ENCODE measurements around the gene SNX9. TPM values are rescaled to one million over a fixed set of nuclear protein-coding genes. Genes with fewer than 3 reads are reported as not detected.

Gene SNX9
- total RNA-seq, 1 experiment from 2014 or later = 31.3 TPM

DNA sequence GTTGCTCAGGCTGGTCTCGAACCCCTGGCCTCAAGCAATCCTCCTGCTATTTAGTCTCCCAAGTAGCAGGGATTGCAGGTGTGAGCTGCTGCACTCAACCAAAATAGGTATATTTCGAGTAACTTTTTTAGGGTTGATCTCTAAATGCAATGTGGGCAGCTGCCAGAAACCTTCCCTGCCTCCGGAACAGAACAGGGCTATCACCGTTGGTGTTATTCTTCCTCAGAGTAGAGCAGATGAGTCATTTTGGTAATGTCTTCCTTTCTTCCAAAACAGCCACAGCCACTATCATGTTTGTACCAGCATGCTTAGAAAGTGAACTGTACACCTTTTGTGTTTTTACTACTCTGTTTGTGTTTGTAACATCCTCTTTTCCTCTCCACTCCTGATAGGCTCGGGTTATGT lies 44.1 kb downstream of the SNX9 start:
- Histone ChIP-seq H3K56ac (ENCODE audit: insufficient read length, low read depth, low read length) (no peak overlapping the region), H3K23ac (ENCODE audit: insufficient read length, low read depth, low read length) (no peak overlapping the region), H2BK12ac (ENCODE audit: insufficient read length, low read depth, low read length) (no peak overlapping the region), H3K9ac (ENCODE audit: extremely low read depth, insufficient read length, low read length) (no peak overlapping the region), H2BK20ac (ENCODE audit: low read depth, low read length, poor library complexity, severe bottlenecking) (no peak overlapping the region), H4K8ac (replicated peaks; ENCODE audit: insufficient read length, low read depth, low read length) (no peak overlapping the region), H3K27ac (ENCODE audit: insufficient read length, low read depth, low read length) (no peak overlapping the region), H2BK120ac (ENCODE audit: low read depth, low read length, poor library complexity, severe bottlenecking) (no peak overlapping the region), H4K20me1 (ENCODE audit: control insufficient read depth, insufficient read depth, insufficient read length) (no peaks in the 10 kb centered on the region), H3K27me3 (ENCODE audit: insufficient read depth, low read length) (no peaks in the 10 kb centered on the region), H2AK5ac (ENCODE audit: insufficient read length, low read length) (no peak overlapping the region), H3K4me1 (ENCODE audit: insufficient read depth, low read length) (no peaks in the 10 kb centered on the region), H3K4ac (ENCODE audit: low read depth, low read length) (no peak overlapping the region), H3K18ac (ENCODE audit: insufficient read length, low read depth, low read length) (no peak overlapping the region), H2BK5ac (ENCODE audit: insufficient read length, low read length) (no peak overlapping the region), H4K91ac (ENCODE audit: insufficient read length, low read depth, low read length) (no peak overlapping the region), H2BK15ac (ENCODE audit: low read depth, low read length) (no peak overlapping the region), H3K9me3 (ENCODE audit: control insufficient read depth, low read depth, low read length) (no peaks in the 10 kb centered on the region), H3K14ac (ENCODE audit: insufficient read depth, low read length) (no peak overlapping the region), H2AFZ (ENCODE audit: low read length) (no peak overlapping the region), H3K23me2 (ENCODE audit: insufficient read length, low read depth, low read length, poor library complexity, severe bottlenecking) (no peaks in the 10 kb centered on the region), H4K5ac (ENCODE audit: insufficient read length, low read depth, low read length) (no peak overlapping the region), H3K79me1 (ENCODE audit: insufficient read depth, low read depth, low read length, poor library complexity, severe bottlenecking) (peaks cover 4% of the 10 kb centered on the region), H3K79me2 (ENCODE audit: insufficient read depth, low read length) (peaks cover 4% of the 10 kb centered on the region; the same call in 1 of the 2 replicates), H3K4me2 (ENCODE audit: insufficient read depth, insufficient read length, low read length) (no peak overlapping the region), H3T11ph (ENCODE audit: low read length) (no peak overlapping the region)
- TF ChIP-seq, protein P1, sequence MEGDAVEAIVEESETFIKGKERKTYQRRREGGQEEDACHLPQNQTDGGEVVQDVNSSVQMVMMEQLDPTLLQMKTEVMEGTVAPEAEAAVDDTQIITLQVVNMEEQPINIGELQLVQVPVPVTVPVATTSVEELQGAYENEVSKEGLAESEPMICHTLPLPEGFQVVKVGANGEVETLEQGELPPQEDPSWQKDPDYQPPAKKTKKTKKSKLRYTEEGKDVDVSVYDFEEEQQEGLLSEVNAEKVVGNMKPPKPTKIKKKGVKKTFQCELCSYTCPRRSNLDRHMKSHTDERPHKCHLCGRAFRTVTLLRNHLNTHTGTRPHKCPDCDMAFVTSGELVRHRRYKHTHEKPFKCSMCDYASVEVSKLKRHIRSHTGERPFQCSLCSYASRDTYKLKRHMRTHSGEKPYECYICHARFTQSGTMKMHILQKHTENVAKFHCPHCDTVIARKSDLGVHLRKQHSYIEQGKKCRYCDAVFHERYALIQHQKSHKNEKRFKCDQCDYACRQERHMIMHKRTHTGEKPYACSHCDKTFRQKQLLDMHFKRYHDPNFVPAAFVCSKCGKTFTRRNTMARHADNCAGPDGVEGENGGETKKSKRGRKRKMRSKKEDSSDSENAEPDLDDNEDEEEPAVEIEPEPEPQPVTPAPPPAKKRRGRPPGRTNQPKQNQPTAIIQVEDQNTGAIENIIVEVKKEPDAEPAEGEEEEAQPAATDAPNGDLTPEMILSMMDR (conservative IDR thresholded peaks at IDR 0.05) = no peak
- no peak overlapping the region for H3K4me3 Mint-ChIP-seq
- peaks cover 0 to 8% (median 8%) of the 10 kb centered on the region in 3 experiments; a peak in 3 of 7 replicates for H3K36me3 Mint-ChIP-seq (ENCODE audit: insufficient read depth in 1 of 3, low read depth in 3 of 3)
- peak overlapping the region in 1 of 3 experiments; percentile 63; a peak in 2 of 7 replicates for H3K27ac Mint-ChIP-seq
- no CpG with 5 or more reads among the region's 5 CpGs for WGBS (ENCODE audit: extremely low coverage, insufficient read length, low lambda C conversion rate)
- DNase-seq = no peak
- H3K4me1 Mint-ChIP-seq = peaks cover 5 to 13% of the 10 kb centered on the region in 2 experiments
- no peaks in the 10 kb centered on the region for H3K27me3 Mint-ChIP-seq (ENCODE audit: low read depth)
- H3K9me3 Mint-ChIP-seq = no peaks in the 10 kb centered on the region

All from H9 (cell line).